HCT116 (cell line): Measurements from ENCODE around the gene NYAP1.

Source experiments
- CEBPB ChIP-seq: IDR thresholded peaks from 2 replicates; pipeline ENCODE4 v1.6.1; 2012; ENCODE audit warnings: low read depth
- ELF1 ChIP-seq: IDR thresholded peaks from 2 replicates; pipeline ENCODE4 v1.6.1; 2012; ENCODE audit warnings: low read depth, borderline replicate concordance
- EZH2 ChIP-seq: fragments of 200-600 bp; sonication (generic); IDR thresholded peaks from 2 replicates; pipeline ENCODE4 v1.6.1; 2017; ENCODE audit warnings: antibody characterized with exemption, mixed run types
- POLR2A ChIP-seq: IDR thresholded peaks from 2 replicates; pipeline ENCODE4 v1.7.0; 2011; ENCODE audit warnings: borderline replicate concordance; ENCODE audit not compliant: insufficient read depth, insufficient read length; ENCODE audit errors: extremely low read depth
- POLR2AphosphoS5 ChIP-seq: IDR thresholded peaks from 2 replicates; pipeline ENCODE4 v1.6.1; 2011; ENCODE audit warnings: mild to moderate bottlenecking, low read depth, low read length, moderate library complexity
- SP1 ChIP-seq: IDR thresholded peaks from 2 replicates; pipeline ENCODE4 v1.6.1; 2012; ENCODE audit warnings: low read depth
- TCF7L2 ChIP-seq: IDR thresholded peaks from 2 replicates; pipeline ENCODE4 v1.7.0; 2011; ENCODE audit warnings: borderline replicate concordance, inconsistent platforms; ENCODE audit not compliant: insufficient read depth, insufficient read length; ENCODE audit errors: extremely low read depth
- ZFX ChIP-seq: fragments of 450-650 bp; IDR thresholded peaks from 2 replicates; pipeline ENCODE4 v1.6.1; 2017
- TF ChIP-seq, protein P1 (sequence below), 3 experiments: fragments of 200-600 bp in 1 of 3; sonication (generic) in 1 of 3; IDR thresholded peaks in 2 of 3; conservative IDR thresholded peaks in 1 of 3; 2 replicates each; pipeline ENCODE4 v1.5.1; 2012 to 2017; ENCODE audit warnings: low read depth in 2 of 3, low read length in 2 of 3, antibody characterized with exemption in 1 of 3, borderline replicate concordance in 1 of 3, control low read depth in 1 of 3, mild to moderate bottlenecking in 1 of 3, mixed read lengths in 1 of 3, mixed run types in 1 of 3, moderate library complexity in 1 of 3; ENCODE audit not compliant: insufficient read depth in 1 of 3
- TF ChIP-seq, protein P2 (sequence below): IDR thresholded peaks from 2 replicates; pipeline ENCODE4 v1.6.1; 2012; ENCODE audit warnings: low read depth
- TF ChIP-seq, protein P3 (sequence below): IDR thresholded peaks from 2 replicates; pipeline ENCODE4 v1.6.1; 2012

DNA sequence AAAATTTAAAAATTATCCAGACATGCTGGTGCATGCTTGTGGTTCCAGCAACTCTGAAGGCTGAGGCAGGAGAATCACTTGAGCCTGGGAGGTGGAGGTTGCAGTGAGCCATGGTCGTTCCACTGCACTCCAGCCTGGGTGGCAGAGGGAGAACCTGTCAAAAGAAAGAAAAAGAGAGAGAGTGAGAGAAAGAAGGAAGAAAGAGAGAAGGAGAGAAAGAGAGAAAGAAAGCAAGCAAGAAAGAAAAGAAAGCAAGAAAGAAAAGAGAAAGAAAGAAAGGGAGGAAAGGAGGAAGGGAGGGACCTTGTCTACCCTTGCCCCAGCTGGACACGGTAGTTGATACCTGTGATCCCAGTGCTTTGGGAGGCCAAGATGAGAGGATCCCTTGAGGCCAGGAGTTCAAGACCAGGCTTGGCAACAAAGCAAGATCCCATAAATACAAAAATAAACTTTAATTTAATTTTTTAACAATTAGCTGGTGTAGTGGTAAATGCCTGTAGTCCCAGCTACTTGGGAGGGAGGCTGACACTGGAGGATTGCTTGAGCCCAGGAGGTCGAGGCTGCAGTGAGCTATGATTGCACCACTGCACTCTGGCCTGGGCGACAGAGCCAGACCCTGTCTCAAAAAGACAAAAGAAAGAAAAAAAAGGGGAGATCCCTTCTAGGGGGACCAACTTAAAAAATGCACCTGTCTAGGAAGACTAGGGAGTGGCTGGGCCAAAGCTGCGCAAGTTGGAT, 9.2 kb downstream of the NYAP1 start:
- no peak for TF ChIP-seq POLR2A
- TF ChIP-seq, protein P1, sequence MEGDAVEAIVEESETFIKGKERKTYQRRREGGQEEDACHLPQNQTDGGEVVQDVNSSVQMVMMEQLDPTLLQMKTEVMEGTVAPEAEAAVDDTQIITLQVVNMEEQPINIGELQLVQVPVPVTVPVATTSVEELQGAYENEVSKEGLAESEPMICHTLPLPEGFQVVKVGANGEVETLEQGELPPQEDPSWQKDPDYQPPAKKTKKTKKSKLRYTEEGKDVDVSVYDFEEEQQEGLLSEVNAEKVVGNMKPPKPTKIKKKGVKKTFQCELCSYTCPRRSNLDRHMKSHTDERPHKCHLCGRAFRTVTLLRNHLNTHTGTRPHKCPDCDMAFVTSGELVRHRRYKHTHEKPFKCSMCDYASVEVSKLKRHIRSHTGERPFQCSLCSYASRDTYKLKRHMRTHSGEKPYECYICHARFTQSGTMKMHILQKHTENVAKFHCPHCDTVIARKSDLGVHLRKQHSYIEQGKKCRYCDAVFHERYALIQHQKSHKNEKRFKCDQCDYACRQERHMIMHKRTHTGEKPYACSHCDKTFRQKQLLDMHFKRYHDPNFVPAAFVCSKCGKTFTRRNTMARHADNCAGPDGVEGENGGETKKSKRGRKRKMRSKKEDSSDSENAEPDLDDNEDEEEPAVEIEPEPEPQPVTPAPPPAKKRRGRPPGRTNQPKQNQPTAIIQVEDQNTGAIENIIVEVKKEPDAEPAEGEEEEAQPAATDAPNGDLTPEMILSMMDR (IDR thresholded peaks at IDR 0.05 in 2 of 3, conservative IDR thresholded peaks at IDR 0.05 in 1 of 3; ENCODE audit: borderline replicate concordance in 1 of 3, insufficient read depth in 1 of 3, low read depth in 2 of 3, low read length in 2 of 3) = no peak
- no peak for TF ChIP-seq ELF1
- no peak for TF ChIP-seq TCF7L2
- TF ChIP-seq ZFX = no peak
- TF ChIP-seq, protein P2, sequence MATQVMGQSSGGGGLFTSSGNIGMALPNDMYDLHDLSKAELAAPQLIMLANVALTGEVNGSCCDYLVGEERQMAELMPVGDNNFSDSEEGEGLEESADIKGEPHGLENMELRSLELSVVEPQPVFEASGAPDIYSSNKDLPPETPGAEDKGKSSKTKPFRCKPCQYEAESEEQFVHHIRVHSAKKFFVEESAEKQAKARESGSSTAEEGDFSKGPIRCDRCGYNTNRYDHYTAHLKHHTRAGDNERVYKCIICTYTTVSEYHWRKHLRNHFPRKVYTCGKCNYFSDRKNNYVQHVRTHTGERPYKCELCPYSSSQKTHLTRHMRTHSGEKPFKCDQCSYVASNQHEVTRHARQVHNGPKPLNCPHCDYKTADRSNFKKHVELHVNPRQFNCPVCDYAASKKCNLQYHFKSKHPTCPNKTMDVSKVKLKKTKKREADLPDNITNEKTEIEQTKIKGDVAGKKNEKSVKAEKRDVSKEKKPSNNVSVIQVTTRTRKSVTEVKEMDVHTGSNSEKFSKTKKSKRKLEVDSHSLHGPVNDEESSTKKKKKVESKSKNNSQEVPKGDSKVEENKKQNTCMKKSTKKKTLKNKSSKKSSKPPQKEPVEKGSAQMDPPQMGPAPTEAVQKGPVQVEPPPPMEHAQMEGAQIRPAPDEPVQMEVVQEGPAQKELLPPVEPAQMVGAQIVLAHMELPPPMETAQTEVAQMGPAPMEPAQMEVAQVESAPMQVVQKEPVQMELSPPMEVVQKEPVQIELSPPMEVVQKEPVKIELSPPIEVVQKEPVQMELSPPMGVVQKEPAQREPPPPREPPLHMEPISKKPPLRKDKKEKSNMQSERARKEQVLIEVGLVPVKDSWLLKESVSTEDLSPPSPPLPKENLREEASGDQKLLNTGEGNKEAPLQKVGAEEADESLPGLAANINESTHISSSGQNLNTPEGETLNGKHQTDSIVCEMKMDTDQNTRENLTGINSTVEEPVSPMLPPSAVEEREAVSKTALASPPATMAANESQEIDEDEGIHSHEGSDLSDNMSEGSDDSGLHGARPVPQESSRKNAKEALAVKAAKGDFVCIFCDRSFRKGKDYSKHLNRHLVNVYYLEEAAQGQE = no peak
- TF ChIP-seq EZH2 = no peak
- TF ChIP-seq SP1 = no peak
- no peak for TF ChIP-seq CEBPB
- TF ChIP-seq, protein P3, sequence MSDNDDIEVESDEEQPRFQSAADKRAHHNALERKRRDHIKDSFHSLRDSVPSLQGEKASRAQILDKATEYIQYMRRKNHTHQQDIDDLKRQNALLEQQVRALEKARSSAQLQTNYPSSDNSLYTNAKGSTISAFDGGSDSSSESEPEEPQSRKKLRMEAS = no peak
- TF ChIP-seq POLR2AphosphoS5 = no peak
